GM12872 (cell line): ENCODE data around the gene PICK1.

ENCODE experiments used
- TF ChIP-seq, protein P1 (sequence below): IDR thresholded peaks from 3 replicates; pipeline ENCODE4 v1.5.1; 2011; ENCODE audit warnings: low read depth, mild to moderate bottlenecking, low read length, moderate library complexity; ENCODE audit not compliant: insufficient read depth

PICK1 gene

DNA sequence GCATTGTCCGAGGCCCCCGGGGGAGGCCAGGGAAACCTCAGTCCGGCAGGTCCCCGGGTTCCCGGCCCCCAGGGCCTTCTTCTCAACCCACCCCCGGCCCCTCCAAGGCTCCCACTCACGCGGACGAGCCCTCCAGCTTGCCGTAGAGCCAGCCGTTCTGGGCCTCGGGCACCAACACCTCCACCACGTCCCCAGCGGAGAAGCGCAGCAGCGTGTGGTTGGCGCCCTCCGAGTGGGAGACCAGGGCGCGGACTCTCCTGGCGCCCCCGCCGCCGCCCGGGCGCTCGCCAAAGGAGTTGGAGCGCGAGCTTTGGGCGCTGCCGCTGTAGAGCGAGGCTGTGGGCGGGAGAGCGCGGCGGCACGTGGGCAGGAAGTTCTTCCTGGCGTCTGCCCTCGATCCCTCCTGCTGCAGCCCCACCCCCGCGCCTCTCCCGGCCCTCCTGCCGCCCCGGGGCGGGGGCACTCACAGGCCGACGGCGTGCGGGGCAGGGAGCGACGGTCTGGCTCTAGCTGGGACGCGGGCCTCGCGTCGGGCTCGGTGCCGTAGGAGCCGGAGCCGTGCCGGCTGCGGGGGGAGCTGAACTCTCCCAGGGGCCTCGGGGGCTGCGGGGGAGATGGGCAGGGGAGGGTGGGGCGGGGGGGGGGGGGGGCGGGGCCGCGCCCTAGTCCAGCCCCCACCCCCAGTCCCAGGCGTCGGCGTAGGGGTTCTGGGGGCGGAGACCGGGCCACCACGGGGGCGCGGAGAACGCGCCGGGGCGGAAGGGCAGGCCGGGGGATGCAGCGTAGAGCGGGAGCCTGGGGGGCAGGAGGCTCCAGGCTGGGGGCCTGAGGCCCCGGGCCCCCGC lies 31.6 kb downstream of the PICK1 start:
- TF ChIP-seq, protein P1, sequence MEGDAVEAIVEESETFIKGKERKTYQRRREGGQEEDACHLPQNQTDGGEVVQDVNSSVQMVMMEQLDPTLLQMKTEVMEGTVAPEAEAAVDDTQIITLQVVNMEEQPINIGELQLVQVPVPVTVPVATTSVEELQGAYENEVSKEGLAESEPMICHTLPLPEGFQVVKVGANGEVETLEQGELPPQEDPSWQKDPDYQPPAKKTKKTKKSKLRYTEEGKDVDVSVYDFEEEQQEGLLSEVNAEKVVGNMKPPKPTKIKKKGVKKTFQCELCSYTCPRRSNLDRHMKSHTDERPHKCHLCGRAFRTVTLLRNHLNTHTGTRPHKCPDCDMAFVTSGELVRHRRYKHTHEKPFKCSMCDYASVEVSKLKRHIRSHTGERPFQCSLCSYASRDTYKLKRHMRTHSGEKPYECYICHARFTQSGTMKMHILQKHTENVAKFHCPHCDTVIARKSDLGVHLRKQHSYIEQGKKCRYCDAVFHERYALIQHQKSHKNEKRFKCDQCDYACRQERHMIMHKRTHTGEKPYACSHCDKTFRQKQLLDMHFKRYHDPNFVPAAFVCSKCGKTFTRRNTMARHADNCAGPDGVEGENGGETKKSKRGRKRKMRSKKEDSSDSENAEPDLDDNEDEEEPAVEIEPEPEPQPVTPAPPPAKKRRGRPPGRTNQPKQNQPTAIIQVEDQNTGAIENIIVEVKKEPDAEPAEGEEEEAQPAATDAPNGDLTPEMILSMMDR: no peak

- TF ChIP-seq, protein P1: no peak
These were observed 32.3 kb downstream of the PICK1 start for GRCh38 chr22:38089474-38089851.

- TF ChIP-seq, protein P1: no peak
These were observed 39.9 kb downstream of the PICK1 start for GRCh38 chr22:38097058-38097457.

- TF ChIP-seq, protein P1: no peak
These were observed 40.6 kb downstream of the PICK1 start for GRCh38 chr22:38097557-38098409.

DNA sequence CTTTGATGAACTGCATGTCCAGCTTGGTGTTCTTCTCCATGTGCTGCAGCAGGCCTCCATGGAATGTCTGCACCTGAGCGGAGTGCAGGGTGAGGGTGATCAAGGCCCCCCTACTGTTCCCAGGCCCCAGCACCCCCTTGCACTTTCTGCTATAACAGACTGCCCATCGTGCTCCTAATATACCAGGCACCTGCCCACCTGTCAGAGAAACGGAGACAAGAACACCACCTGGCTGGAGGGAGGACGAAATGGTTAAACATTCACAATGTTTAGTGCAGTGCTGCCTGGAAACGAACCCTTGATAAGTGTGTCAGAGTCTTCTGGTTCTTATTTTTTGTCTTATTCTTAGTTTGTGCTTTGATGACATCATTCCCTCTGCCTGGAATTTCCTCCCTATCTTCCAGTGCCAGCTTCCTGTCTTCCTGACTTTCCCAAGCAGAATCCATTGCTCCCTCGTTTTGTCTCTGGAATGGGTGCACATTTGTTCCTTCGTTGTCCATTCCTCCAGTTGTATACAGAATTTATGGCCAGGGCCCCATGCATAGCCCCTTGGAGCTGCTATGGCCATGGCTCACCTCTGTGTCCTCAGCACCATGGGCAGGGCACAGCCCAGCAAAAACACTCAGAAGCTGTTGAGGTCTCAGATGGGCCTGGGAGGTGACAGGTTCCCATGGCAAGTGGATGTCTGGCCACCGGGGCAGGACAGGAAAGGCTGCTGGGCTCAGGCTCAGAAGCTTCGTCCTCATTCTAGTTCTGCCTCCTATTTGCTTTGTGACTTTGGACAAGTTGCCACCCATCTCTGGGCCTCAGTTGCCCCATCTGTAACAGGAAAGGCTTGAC lies 41.4 kb downstream of the PICK1 start:
- TF ChIP-seq, protein P1: no peak

- TF ChIP-seq, protein P1: no peak
These were observed 46.4 kb downstream of the PICK1 start for GRCh38 chr22:38103641-38104040.
